Hepatocyte (in vitro differentiated cells): ENCODE data around the gene LCLAT1. TPM values are rescaled to one million over a fixed set of nuclear protein-coding genes. Genes with fewer than 3 reads are reported as not detected.

Source experiments
- DNase-seq: peaks from one replicate; pipeline ENCODE4 v3.0.0-alpha.2; 2016; ENCODE audit warnings: low spot score
- H2AFZ ChIP-seq: fragments of 200-600 bp; sonication (generic); 2 replicates; pipeline ENCODE4 v1.6.0; 2016; ENCODE audit warnings: antibody characterized with exemption, mild to moderate bottlenecking
- H3K27ac ChIP-seq: fragments of 200-600 bp; sonication (generic); 2 replicates; pipeline ENCODE4 v1.5.1; 2016; ENCODE audit warnings: mild to moderate bottlenecking
- H3K27me3 ChIP-seq: fragments of 200-600 bp; sonication (generic); 2 replicates; pipeline ENCODE4 v1.6.1; 2016
- H3K36me3 ChIP-seq: fragments of 200-600 bp; sonication (generic); replicated peaks from 2 replicates; pipeline ENCODE4 v1.5.1; 2016; ENCODE audit warnings: low read depth; ENCODE audit not compliant: insufficient read depth
- H3K4me1 ChIP-seq: fragments of 200-600 bp; sonication (generic); 2 replicates; pipeline ENCODE4 v1.5.1; 2016; ENCODE audit warnings: mild to moderate bottlenecking, moderate library complexity; ENCODE audit not compliant: insufficient read depth
- H3K4me2 ChIP-seq: fragments of 200-600 bp; sonication (generic); 2 replicates; pipeline ENCODE4 v1.6.0; 2016
- H3K4me3 ChIP-seq: fragments of 200-600 bp; sonication (generic); 2 replicates; pipeline ENCODE4 v1.5.1; 2016; ENCODE audit warnings: mild to moderate bottlenecking
- H3K79me2 ChIP-seq: fragments of 200-600 bp; sonication (generic); 2 replicates; pipeline ENCODE4 v1.6.0; 2017; ENCODE audit warnings: mild to moderate bottlenecking
- H3K9me2 ChIP-seq: fragments of 200-600 bp; sonication (generic); replicated peaks from 2 replicates; pipeline ENCODE4 v1.6.0; 2017; ENCODE audit warnings: mild to moderate bottlenecking; ENCODE audit not compliant: insufficient read depth
- H3K9me3 ChIP-seq: fragments of 200-600 bp; sonication (generic); 2 replicates; pipeline ENCODE4 v1.5.1; 2016; ENCODE audit warnings: low read depth, mild to moderate bottlenecking
- H4K20me1 ChIP-seq: fragments of 200-600 bp; sonication (generic); 2 replicates; pipeline ENCODE4 v1.6.0; 2016; ENCODE audit warnings: mild to moderate bottlenecking; ENCODE audit not compliant: insufficient read depth, poor library complexity, severe bottlenecking
- CTCF ChIP-seq: fragments of 200-600 bp; sonication (generic); IDR thresholded peaks from 2 replicates; pipeline ENCODE4 v1.5.1; 2016; ENCODE audit warnings: antibody characterized with exemption, mild to moderate bottlenecking; ENCODE audit not compliant: poor library complexity
- EZH2 ChIP-seq: fragments of 200-600 bp; sonication (generic); IDR thresholded peaks from 2 replicates; pipeline ENCODE4 v1.6.1; 2016; ENCODE audit warnings: antibody characterized with exemption, mild to moderate bottlenecking, borderline replicate concordance
- EZH2phosphoT487 ChIP-seq: fragments of 200-600 bp; sonication (generic); IDR thresholded peaks from one replicate; pipeline ENCODE4 v1.6.1; 2018; ENCODE audit warnings: antibody characterized with exemption, mild to moderate bottlenecking, low read depth, moderate library complexity; ENCODE audit not compliant: unreplicated experiment, severe bottlenecking
- WGBS: methylation state at CpG from one replicate; pipeline ENCODE4 v1.1.6; 2016; ENCODE audit warnings: low lambda C conversion rate; ENCODE audit errors: missing lambda C conversion rate; 5-methylcytosine and 5-hydroxymethylcytosine counted together
- polyA plus RNA-seq: library from polyadenylated mRNA; unstranded; fragments of >200 nt; fragmentation: Nextera tagmentation; extraction: Ambion mirVana; gene quantifications from 2 replicates; pipeline ENCODE4 v1.2.1, GENCODE V29; 2016
- total RNA-seq: library from RNA; depleted of rRNA; stranded (reverse); fragments of >200 nt; gene quantifications from 2 replicates; pipeline ENCODE4 v1.2.3, GENCODE V29; 2014

The LCLAT1 gene
- total and polyA plus RNA-seq, 2 experiments from 2014 or later = 10.1 to 15.4 TPM

- Histone ChIP-seq H3K4me2 (no peak overlapping the region), H3K27ac (no peak overlapping the region), H3K9me2 (no peaks in the 10 kb centered on the region), H3K27me3 (no peaks in the 10 kb centered on the region), H2AFZ (no peak overlapping the region), H4K20me1 (no peaks in the 10 kb centered on the region), H3K79me2 (no peaks in the 10 kb centered on the region), H3K9me3 (no peaks in the 10 kb centered on the region), H3K36me3 (no peaks in the 10 kb centered on the region), H3K4me3 (no peak overlapping the region), H3K4me1 (no peaks in the 10 kb centered on the region)
- TF ChIP-seq CTCF (no peak), EZH2 (no peak), EZH2phosphoT487 (no peak)
- DNase-seq = no peak
Measured at GRCh38 chr2:30569946-30570345, 122.9 kb downstream of the LCLAT1 start.

GRCh38 chr2:30577151-30577550 is 130.1 kb downstream of the LCLAT1 start:
- Histone ChIP-seq H3K4me2 (no peak overlapping the region), H3K4me3 (no peak overlapping the region), H2AFZ (no peak overlapping the region), H3K27ac (no peak overlapping the region), H4K20me1 (no peaks in the 10 kb centered on the region), H3K36me3 (no peaks in the 10 kb centered on the region), H3K27me3 (no peaks in the 10 kb centered on the region), H3K9me2 (no peaks in the 10 kb centered on the region), H3K79me2 (no peaks in the 10 kb centered on the region), H3K4me1 (no peaks in the 10 kb centered on the region), H3K9me3 (no peaks in the 10 kb centered on the region)
- DNase-seq = no peak
- TF ChIP-seq EZH2 = no peak
- no peak for TF ChIP-seq EZH2phosphoT487
- TF ChIP-seq CTCF = no peak
- whole genome bisulfite sequencing = 65% methylated on average over 4 of the region's 4 CpGs

DNA sequence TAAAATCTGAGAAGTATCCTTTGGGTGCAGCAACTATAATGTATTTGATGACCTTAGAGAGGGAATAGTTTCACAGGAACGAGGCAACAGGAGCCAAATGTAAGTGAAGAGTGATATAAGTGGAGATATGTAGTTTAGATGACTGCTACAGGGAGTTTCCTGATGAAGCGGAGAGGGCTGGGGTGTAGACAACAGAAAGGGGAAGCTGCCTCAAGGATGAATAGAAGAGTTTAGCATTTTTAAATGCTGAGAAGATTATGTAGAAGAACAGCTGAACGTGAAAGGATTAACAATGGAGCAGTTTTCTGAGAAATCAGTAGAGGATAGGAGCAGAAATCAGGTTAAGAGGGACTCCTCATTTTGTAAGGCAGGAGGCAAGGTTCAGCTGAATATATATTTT is 133.3 kb downstream of the LCLAT1 start:
- Histone ChIP-seq H3K4me3 (no peak overlapping the region), H3K36me3 (no peaks in the 10 kb centered on the region), H2AFZ (no peak overlapping the region), H3K4me2 (no peak overlapping the region), H3K4me1 (no peaks in the 10 kb centered on the region), H3K79me2 (peaks cover 2% of the 10 kb centered on the region), H3K27ac (no peak overlapping the region), H3K9me2 (no peaks in the 10 kb centered on the region), H3K9me3 (no peaks in the 10 kb centered on the region), H3K27me3 (no peaks in the 10 kb centered on the region), H4K20me1 (no peaks in the 10 kb centered on the region)
- no peak for DNase-seq
- whole genome bisulfite sequencing = 76% methylated on average over 3 of the region's 3 CpGs
- TF ChIP-seq CTCF (no peak), EZH2 (no peak), EZH2phosphoT487 (no peak)

DNA sequence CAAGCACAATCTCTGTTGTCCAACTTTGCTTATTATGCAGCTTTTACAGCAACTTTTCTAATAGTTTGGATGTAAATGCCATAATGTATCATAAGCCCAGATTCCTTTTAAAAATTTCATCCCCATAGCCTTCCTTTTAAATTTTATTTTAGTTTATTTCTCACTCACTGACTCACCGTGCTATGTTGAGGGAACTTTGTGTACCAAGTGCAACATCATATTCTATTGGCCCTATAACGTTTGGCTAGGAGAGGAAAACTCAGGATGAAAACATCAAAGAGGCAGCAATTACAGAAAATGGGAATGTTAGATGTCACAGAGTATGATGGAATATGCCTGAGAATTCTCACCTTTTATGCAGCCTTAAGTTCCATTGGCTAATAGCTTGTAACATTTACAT is 135.5 kb downstream of the LCLAT1 start:
- no peaks in the 10 kb centered on the region for H3K27me3 ChIP-seq
- no peaks in the 10 kb centered on the region for H3K36me3 ChIP-seq
- H3K4me1 ChIP-seq = no peaks in the 10 kb centered on the region
- no peak for DNase-seq
- H3K4me3 ChIP-seq = no peak overlapping the region
- no peak overlapping the region for H2AFZ ChIP-seq
- H3K4me2 ChIP-seq = no peak overlapping the region
- H3K79me2 ChIP-seq = peaks cover 2% of the 10 kb centered on the region
- no peaks in the 10 kb centered on the region for H3K9me2 ChIP-seq
- 76% methylated on average over 2 of the region's 2 CpGs for WGBS
- H3K9me3 ChIP-seq = no peaks in the 10 kb centered on the region
- TF ChIP-seq EZH2phosphoT487 = no peak
- TF ChIP-seq CTCF = no peak
- TF ChIP-seq EZH2 = no peak
- no peaks in the 10 kb centered on the region for H4K20me1 ChIP-seq
- no peak overlapping the region for H3K27ac ChIP-seq
